Coronary artery (tissue), 2 donors: ENCODE results near the gene MMP13.

Source experiments
- DNase-seq: peaks from one replicate; pipeline ENCODE4 v3.0.0-alpha.2; 2017; ENCODE audit warnings: low spot score
- H3K27ac ChIP-seq, 2 donors: fragments of 200-600 bp; sonication (generic); one replicate each; pipeline ENCODE4 v1.5.1; 2016 to 2019
- H3K4me3 ChIP-seq: fragments of 200-600 bp; sonication (generic); 2 replicates; pipeline ENCODE4 v1.5.1; 2016; ENCODE audit warnings: mild to moderate bottlenecking, moderate library complexity
- CTCF ChIP-seq: fragments of 200-600 bp; sonication (generic); IDR thresholded peaks from one replicate; pipeline ENCODE4 v1.5.1; 2019; ENCODE audit warnings: antibody characterized with exemption

MMP13 gene

GRCh38 chr11:102900346-102900745, 55.2 kb downstream of the MMP13 start:
- no peak for TF ChIP-seq CTCF
- H3K4me3 ChIP-seq = no peak overlapping the region
- DNase-seq = no peak
- H3K27ac ChIP-seq = no peak overlapping the region
